ENCODE measurements around the gene FNDC10.
"Not testable (repeated sequence)": the region's sequence is repeated elsewhere in the genome, so short reads cannot be mapped to it uniquely, and the experiment has no call there.

DNA sequence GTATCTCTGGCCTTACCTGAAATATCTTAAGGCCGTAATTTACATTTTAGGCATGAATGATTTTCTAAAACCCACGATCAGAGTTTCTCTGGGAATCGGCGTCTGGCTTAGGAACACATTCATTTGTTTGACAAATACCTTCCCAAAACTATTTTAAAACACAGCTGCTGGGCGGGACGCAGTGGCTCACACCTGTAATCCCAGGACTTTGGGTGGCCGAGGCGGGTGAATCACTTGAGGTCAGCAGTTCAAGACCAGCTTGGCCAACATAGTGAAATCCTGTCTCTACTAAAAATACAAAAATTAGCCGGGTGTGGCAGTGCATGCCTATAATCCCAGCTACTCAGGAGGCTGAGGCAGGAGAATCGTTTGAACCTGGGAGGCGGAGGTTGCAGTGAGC is 43.0 kb downstream of the FNDC10 start:
- not testable (repeated sequence) for TF ChIP-seq CTCF, POLR2A, EP300, POLR2AphosphoS5 (IDR thresholded peaks at IDR 0.05)

Data from suprapubic skin (tissue), 4 donors.